Upper lobe of left lung (tissue), 6 donors: ENCODE results near the gene SNAP25. TPM values are rescaled to one million over a fixed set of nuclear protein-coding genes. Genes with fewer than 3 reads are reported as not detected.

Source experiments
- ATAC-seq, 2 donors: fragments of 200-7000 bp; cut with Tn5 transposase; one replicate each; pipeline ENCODE4 v1.9.1; 2022; ENCODE audit warnings: mild to moderate bottlenecking in 2 of 2, moderate library complexity in 2 of 2; ENCODE audit not compliant: low FRiP score in 2 of 2
- DNase-seq, 2 donors: peaks; one replicate each; pipeline ENCODE4 v3.0.0-alpha.2; 2019 to 2020
- H3K27ac ChIP-seq, 4 donors: fragments of 200-600 bp; sonication (generic); one replicate each; pipeline ENCODE4 v1.5.1; 2016 to 2019
- H3K27me3 ChIP-seq, 4 donors: fragments of 200-600 bp; sonication (generic); one replicate each; pipeline ENCODE4 v1.5.1; 2017 to 2019
- H3K36me3 ChIP-seq, 4 donors: fragments of 200-600 bp; sonication (generic); one replicate each; pipeline ENCODE4 v1.5.1; 2016 to 2019
- H3K4me1 ChIP-seq, 4 donors: fragments of 200-600 bp; sonication (generic); one replicate each; pipeline ENCODE4 v1.5.1; 2018 to 2019
- H3K4me3 ChIP-seq, 4 donors: fragments of 200-600 bp; sonication (generic); one replicate each; pipeline ENCODE4 v1.5.1; 2017 to 2019; ENCODE audit warnings: mild to moderate bottlenecking in 2 of 4, moderate library complexity in 1 of 4
- H3K9me3 ChIP-seq, 4 donors: fragments of 200-600 bp; sonication (generic); one replicate each; pipeline ENCODE4 v1.5.1; 2018 to 2019
- EP300 ChIP-seq, 4 donors: sonication (generic); formaldehyde crosslinking; IDR thresholded peaks; one replicate each; pipeline ENCODE4 v1.5.1; 2017; ENCODE audit warnings: antibody characterized with exemption in 4 of 4, control low read depth in 2 of 4
- POLR2A ChIP-seq, 4 donors: fragments of 450-650 bp; IDR thresholded peaks; one replicate each; pipeline ENCODE4 v1.5.1; 2016 to 2017; ENCODE audit warnings: antibody characterized with exemption in 4 of 4, mild to moderate bottlenecking in 2 of 4
- POLR2AphosphoS5 ChIP-seq, 2 donors: sonication (generic); formaldehyde crosslinking; IDR thresholded peaks; one replicate each; pipeline ENCODE4 v1.5.1; 2017; ENCODE audit warnings: antibody characterized with exemption in 2 of 2
- WGBS, 2 donors: methylation state at CpG; one replicate each; pipeline ENCODE4 v1.1.5; 2017 to 2018; 5-methylcytosine and 5-hydroxymethylcytosine counted together
- total RNA-seq, 6 donors: library from RNA; depleted of rRNA in 4 of 6; stranded (reverse); fragments of >200 nt in 4 of 6; gene quantifications; one replicate each; pipeline versions ENCODE4 v1.1.0 to v1.2.1, GENCODE V29; 2016 to 2021
- TF ChIP-seq, protein P1 (sequence below), 6 experiments: fragments of 450-650 bp in 4 of 6; fragments of 200-600 bp in 2 of 6; sonication (generic) in 2 of 6; IDR thresholded peaks; one replicate each; pipeline ENCODE4 v1.5.1; 2016 to 2019; ENCODE audit warnings: antibody characterized with exemption in 6 of 6
- donor health status: DM: no; HTN: no; CAD: no; lungs with moderate emphysema.
- donor health status: DM: no; HTN: yes; CAD: no; lungs with severe emphysema.

Gene SNAP25
- total RNA-seq, 6 donors from 2014 or later: 0.79 to 2.2 (median 1.8) TPM; not detected in 3

DNA sequence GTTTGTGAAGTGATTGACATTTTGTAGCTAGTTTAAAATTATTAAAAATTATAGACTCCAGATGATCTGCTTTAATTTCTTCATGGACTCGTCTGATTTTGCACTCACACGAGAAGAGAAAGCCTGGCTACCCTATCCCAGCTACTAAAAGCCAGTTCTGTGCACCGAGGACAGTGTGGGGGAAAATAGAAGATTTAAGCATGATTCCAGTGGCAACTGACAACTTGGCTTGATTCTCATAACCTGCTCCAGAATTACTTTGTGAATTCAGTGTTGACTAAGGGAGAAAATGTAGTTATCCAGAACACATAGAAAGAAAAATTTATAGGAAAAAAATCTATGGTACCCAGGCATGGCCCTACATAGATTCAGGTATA, 88.7 kb downstream of the SNAP25 start:
- no peak overlapping the region for H3K4me3 ChIP-seq
- H3K27ac ChIP-seq: no peak overlapping the region
- no peaks in the 10 kb centered on the region for H3K9me3 ChIP-seq
- no peaks in the 10 kb centered on the region for H3K27me3 ChIP-seq
- DNase-seq (no peak), ATAC-seq (peak in 1 of 2 donors; percentile 12)
- no peak for TF ChIP-seq POLR2AphosphoS5 (IDR thresholded peaks at IDR 0.05)
- no peak for TF ChIP-seq POLR2A (IDR thresholded peaks at IDR 0.05)
- TF ChIP-seq EP300 (IDR thresholded peaks at IDR 0.05): no peak
- TF ChIP-seq, protein P1, sequence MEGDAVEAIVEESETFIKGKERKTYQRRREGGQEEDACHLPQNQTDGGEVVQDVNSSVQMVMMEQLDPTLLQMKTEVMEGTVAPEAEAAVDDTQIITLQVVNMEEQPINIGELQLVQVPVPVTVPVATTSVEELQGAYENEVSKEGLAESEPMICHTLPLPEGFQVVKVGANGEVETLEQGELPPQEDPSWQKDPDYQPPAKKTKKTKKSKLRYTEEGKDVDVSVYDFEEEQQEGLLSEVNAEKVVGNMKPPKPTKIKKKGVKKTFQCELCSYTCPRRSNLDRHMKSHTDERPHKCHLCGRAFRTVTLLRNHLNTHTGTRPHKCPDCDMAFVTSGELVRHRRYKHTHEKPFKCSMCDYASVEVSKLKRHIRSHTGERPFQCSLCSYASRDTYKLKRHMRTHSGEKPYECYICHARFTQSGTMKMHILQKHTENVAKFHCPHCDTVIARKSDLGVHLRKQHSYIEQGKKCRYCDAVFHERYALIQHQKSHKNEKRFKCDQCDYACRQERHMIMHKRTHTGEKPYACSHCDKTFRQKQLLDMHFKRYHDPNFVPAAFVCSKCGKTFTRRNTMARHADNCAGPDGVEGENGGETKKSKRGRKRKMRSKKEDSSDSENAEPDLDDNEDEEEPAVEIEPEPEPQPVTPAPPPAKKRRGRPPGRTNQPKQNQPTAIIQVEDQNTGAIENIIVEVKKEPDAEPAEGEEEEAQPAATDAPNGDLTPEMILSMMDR (IDR thresholded peaks at IDR 0.05): no peak
- no peaks in the 10 kb centered on the region for H3K36me3 ChIP-seq
- 46 to 49% methylated on average over 3 of the region's 3 CpGs for WGBS, 2 donors
- no peaks in the 10 kb centered on the region for H3K4me1 ChIP-seq

DNA sequence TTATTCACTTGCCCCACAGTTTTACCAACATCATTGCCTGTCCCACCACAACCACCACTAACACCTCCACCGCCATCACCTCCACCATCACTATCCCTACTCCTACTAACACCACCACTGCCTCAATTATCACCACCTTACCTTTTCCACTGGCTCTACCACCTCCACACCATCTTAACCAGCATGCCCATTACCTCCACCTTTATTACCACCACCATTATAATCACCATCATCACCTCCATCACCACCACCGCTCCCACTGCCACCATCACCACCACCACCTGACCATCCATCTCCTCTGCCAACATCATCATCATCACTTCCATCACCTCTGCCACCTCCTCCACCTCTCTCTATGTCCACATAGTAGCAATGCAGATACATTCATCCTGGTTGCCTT, 90.0 kb downstream of the SNAP25 start:
- 40 to 80% methylated on average over 2 of the region's 2 CpGs for WGBS, 2 donors
- TF ChIP-seq POLR2AphosphoS5 (IDR thresholded peaks at IDR 0.05) (no peak), EP300 (IDR thresholded peaks at IDR 0.05) (no peak), POLR2A (IDR thresholded peaks at IDR 0.05) (no peak)
- TF ChIP-seq, protein P1 (IDR thresholded peaks at IDR 0.05): no peak
- H3K36me3 ChIP-seq: no peaks in the 10 kb centered on the region
- no peaks in the 10 kb centered on the region for H3K4me1 ChIP-seq
- DNase-seq: no peak
- no peak for ATAC-seq
- H3K9me3 ChIP-seq: no peaks in the 10 kb centered on the region
- H3K27me3 ChIP-seq: no peaks in the 10 kb centered on the region
- no peak overlapping the region for H3K27ac ChIP-seq
- H3K4me3 ChIP-seq: no peak overlapping the region

GRCh38 chr20:10309326-10309725, 90.7 kb downstream of the SNAP25 start:
- 83 to 92% methylated on average over 2 of the region's 2 CpGs for WGBS, 2 donors
- no peak overlapping the region for H3K27ac ChIP-seq
- ATAC-seq (no peak), DNase-seq (no peak)
- no peak overlapping the region for H3K4me3 ChIP-seq
- H3K4me1 ChIP-seq: no peaks in the 10 kb centered on the region
- H3K27me3 ChIP-seq: no peaks in the 10 kb centered on the region
- no peaks in the 10 kb centered on the region for H3K36me3 ChIP-seq
- TF ChIP-seq, protein P1 (IDR thresholded peaks at IDR 0.05): no peak
- TF ChIP-seq POLR2A (IDR thresholded peaks at IDR 0.05) (no peak), POLR2AphosphoS5 (IDR thresholded peaks at IDR 0.05) (no peak), EP300 (IDR thresholded peaks at IDR 0.05) (no peak)
- H3K9me3 ChIP-seq: no peaks in the 10 kb centered on the region

DNA sequence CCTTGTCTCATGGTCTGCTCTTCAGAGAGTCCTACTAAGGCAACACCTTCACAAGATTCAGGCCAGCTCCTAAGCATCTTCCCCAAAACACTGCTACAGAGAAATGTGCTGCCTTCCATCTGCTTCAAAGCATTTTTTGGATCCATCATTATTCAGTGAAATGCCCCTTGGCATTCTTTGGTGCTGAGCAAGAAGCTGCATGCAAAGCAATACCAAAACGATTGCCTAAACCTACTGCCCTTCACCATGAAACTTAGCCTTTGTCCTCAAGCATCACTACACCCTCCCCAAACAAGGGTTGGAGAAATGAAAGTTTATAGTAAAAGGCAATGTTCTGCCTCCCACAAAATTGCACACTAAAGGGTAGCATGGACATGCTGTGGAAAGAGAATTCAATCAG, 93.5 kb downstream of the SNAP25 start:
- TF ChIP-seq, protein P1 (IDR thresholded peaks at IDR 0.05): no peak
- TF ChIP-seq POLR2A (IDR thresholded peaks at IDR 0.05) (no peak), POLR2AphosphoS5 (IDR thresholded peaks at IDR 0.05) (no peak), EP300 (IDR thresholded peaks at IDR 0.05) (no peak)
- H3K4me3 ChIP-seq: no peak overlapping the region
- H3K36me3 ChIP-seq: no peaks in the 10 kb centered on the region
- no peaks in the 10 kb centered on the region for H3K27me3 ChIP-seq
- H3K9me3 ChIP-seq: no peaks in the 10 kb centered on the region
- H3K4me1 ChIP-seq: no peaks in the 10 kb centered on the region
- 70 to 73% methylated on average over 1 of the region's 1 CpG for WGBS, 2 donors
- no peak overlapping the region for H3K27ac ChIP-seq
- DNase-seq (no peak), ATAC-seq (no peak)

GRCh38 chr20:10313215-10313614, 94.6 kb downstream of the SNAP25 start:
- no peak for DNase-seq
- Histone ChIP-seq H3K9me3 (no peaks in the 10 kb centered on the region), H3K27me3 (no peaks in the 10 kb centered on the region), H3K4me3 (no peak overlapping the region), H3K36me3 (no peaks in the 10 kb centered on the region), H3K4me1 (no peaks in the 10 kb centered on the region), H3K27ac (no peak overlapping the region)
- ATAC-seq: no peak
- TF ChIP-seq EP300 (IDR thresholded peaks at IDR 0.05): no peak
- TF ChIP-seq, protein P1 (IDR thresholded peaks at IDR 0.05): no peak
- no peak for TF ChIP-seq POLR2A (IDR thresholded peaks at IDR 0.05)
